ENCODE measurements around the gene DNAJC10. TPM values are rescaled to one million over a fixed set of nuclear protein-coding genes. Genes with fewer than 3 reads are reported as not detected.

DNAJC10 gene
- total RNA-seq, 4 donors from 2014 or later = 23.1 to 154 (median 70.3) TPM

DNA sequence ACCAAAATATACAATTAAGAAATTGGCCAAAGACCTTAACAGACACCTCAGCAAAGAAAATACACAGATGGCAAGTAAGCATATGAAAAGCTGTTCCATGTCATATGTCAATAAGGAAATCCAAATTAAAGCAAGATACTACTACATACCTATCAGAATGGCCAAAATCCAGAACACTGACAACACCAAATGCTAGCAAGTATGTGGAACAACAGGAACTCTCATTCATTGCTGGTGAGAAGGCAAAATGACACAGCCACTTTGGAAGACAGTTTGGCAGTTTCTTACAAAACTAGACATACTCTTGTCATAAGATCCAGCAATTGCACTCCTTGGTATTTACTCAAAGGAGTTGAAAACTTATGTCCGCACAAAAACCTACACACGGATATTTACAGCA, 20.3 kb upstream of the DNAJC10 start:
- Histone ChIP-seq H3K36me3 (no peaks in the 10 kb centered on the region), H3K27ac (no peak overlapping the region), H3K4me3 (no peak overlapping the region), H3K27me3 (no peaks in the 10 kb centered on the region), H3K4me1 (no peaks in the 10 kb centered on the region), H3K9me3 (no peaks in the 10 kb centered on the region)
- intact Hi-C loops (cut with DNase I; ENCODE audit: low total_unique reads) = no loop called here
- no peak for TF ChIP-seq POLR2A (IDR thresholded peaks at IDR 0.05)
- TF ChIP-seq, protein P1, sequence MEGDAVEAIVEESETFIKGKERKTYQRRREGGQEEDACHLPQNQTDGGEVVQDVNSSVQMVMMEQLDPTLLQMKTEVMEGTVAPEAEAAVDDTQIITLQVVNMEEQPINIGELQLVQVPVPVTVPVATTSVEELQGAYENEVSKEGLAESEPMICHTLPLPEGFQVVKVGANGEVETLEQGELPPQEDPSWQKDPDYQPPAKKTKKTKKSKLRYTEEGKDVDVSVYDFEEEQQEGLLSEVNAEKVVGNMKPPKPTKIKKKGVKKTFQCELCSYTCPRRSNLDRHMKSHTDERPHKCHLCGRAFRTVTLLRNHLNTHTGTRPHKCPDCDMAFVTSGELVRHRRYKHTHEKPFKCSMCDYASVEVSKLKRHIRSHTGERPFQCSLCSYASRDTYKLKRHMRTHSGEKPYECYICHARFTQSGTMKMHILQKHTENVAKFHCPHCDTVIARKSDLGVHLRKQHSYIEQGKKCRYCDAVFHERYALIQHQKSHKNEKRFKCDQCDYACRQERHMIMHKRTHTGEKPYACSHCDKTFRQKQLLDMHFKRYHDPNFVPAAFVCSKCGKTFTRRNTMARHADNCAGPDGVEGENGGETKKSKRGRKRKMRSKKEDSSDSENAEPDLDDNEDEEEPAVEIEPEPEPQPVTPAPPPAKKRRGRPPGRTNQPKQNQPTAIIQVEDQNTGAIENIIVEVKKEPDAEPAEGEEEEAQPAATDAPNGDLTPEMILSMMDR (IDR thresholded peaks at IDR 0.05) = no peak
- DNase-seq = no peak

DNA sequence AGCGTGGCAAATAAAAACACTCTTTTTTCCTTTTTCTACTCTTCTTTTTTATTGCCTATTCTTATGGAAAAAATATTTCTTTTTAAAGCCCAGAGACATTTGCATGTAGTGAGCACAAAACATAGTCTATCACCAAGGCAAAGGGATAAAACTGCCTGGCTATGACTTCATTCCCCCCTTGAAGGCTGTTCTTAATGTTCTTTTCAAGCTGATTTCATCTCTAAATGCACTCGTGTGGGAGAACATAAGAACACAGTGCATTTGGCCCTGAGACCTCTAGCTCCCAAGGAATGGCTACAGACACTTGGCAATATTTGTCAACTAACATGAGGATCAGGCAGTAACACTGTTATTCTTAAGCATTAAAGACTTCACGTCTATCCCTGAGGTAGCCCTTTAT, 17.4 kb upstream of the DNAJC10 start:
- Histone ChIP-seq H3K27ac (no peak overlapping the region), H3K4me1 (no peaks in the 10 kb centered on the region), H3K27me3 (no peaks in the 10 kb centered on the region), H3K36me3 (no peaks in the 10 kb centered on the region), H3K9me3 (no peaks in the 10 kb centered on the region), H3K4me3 (no peak overlapping the region)
- intact Hi-C loops (cut with DNase I; ENCODE audit: low total_unique reads) = no loop called here
- DNase-seq = no peak
- no peak for TF ChIP-seq POLR2A (IDR thresholded peaks at IDR 0.05)
- TF ChIP-seq, protein P1 (IDR thresholded peaks at IDR 0.05) = no peak

DNA sequence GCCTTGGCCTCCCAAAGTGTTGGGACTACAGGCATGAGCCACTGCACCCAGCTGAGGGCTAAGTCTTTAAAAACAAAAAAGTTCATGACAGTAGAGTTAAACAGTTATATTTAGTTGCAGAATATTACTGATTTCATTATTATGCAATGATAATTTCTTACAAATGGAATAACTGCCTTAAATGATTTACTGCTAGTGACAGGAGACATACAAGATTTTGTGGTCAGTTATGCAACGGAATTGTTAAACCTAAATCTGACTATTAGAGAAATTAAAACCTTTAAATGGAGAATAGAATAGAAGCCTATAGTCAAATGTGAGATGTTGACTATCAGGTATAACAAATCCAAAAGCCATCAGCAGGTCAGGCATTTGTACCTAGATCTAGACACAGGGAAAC, 10.3 kb upstream of the DNAJC10 start:
- no peaks in the 10 kb centered on the region for H3K9me3 ChIP-seq
- no peaks in the 10 kb centered on the region for H3K4me1 ChIP-seq
- no peak overlapping the region for H3K4me3 ChIP-seq
- H3K27ac ChIP-seq = no peak overlapping the region
- no peak for DNase-seq
- intact Hi-C loops (cut with DNase I; ENCODE audit: low total_unique reads) = no loop called here
- no peaks in the 10 kb centered on the region for H3K36me3 ChIP-seq
- no peaks in the 10 kb centered on the region for H3K27me3 ChIP-seq
- TF ChIP-seq, protein P1 (IDR thresholded peaks at IDR 0.05) = no peak
- no peak for TF ChIP-seq POLR2A (IDR thresholded peaks at IDR 0.05)

DNA sequence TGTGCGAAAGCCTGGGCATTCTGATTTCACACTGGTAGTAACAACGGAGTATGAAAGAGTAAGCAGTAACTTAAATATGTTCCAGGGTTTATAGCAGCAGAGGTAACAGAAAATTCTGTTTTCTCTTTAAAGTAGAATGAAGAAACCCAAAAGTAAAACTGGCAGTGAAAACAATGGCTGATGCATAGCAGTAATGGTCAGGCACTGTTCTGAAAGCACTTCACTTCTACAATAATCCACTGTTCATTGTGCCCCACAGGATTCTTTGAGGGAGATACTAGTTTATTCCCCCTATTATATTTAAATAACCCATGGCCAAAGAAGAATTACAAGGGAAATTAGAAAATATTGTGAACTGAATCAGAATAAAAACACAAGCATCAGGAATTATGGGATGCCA, 9.3 kb upstream of the DNAJC10 start:
- H3K27me3 ChIP-seq = no peaks in the 10 kb centered on the region
- intact Hi-C loops (cut with DNase I; ENCODE audit: low total_unique reads) = no loop called here
- H3K9me3 ChIP-seq = no peaks in the 10 kb centered on the region
- no peak for DNase-seq
- no peak overlapping the region for H3K4me3 ChIP-seq
- H3K4me1 ChIP-seq = no peaks in the 10 kb centered on the region
- no peak overlapping the region for H3K27ac ChIP-seq
- no peaks in the 10 kb centered on the region for H3K36me3 ChIP-seq
- TF ChIP-seq POLR2A (IDR thresholded peaks at IDR 0.05) = no peak
- TF ChIP-seq, protein P1 (IDR thresholded peaks at IDR 0.05) = no peak

DNA sequence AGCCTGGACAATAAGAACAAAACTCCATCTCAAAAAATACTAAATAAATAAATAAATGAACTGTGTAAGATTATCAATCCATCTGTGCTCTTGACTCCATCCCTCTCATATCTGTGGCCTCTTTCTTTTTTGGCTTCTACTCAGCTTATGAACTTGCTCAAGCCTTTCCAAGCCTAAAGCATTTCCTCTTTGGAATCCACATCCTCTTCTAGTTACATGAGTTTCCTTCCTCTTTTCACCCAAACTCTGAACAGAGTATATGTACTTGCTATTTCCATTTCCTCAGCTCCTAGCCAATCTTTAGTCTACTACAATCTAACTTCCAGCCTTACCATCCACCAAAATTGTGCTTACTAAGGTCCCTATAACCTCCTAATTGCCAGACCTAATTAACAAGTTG, 2.5 kb upstream of the DNAJC10 start:
- no peaks in the 10 kb centered on the region for H3K9me3 ChIP-seq
- intact Hi-C loops (cut with DNase I; ENCODE audit: low total_unique reads) = no loop called here
- no peak overlapping the region for H3K27ac ChIP-seq
- DNase-seq = no peak
- H3K27me3 ChIP-seq = no peaks in the 10 kb centered on the region
- H3K4me3 ChIP-seq = no peak overlapping the region
- no peaks in the 10 kb centered on the region for H3K36me3 ChIP-seq
- TF ChIP-seq, protein P1 (IDR thresholded peaks at IDR 0.05) = no peak
- no peak for TF ChIP-seq POLR2A (IDR thresholded peaks at IDR 0.05)
- peaks cover 0 to 3% of the 10 kb centered on the region in 2 donors for H3K4me1 ChIP-seq
